GM18505 (cell line): ENCODE data around the gene IMP4.

Experiments used
- ATAC-seq: cut with Tn5 transposase; IDR thresholded peaks from one replicate; pipeline ENCODE4 v1.9.1; 2021; ENCODE audit not compliant: unreplicated experiment
- POLR2A ChIP-seq: IDR thresholded peaks from 4 replicates; pipeline ENCODE4 v1.6.1; 2011; ENCODE audit warnings: borderline replicate concordance; ENCODE audit not compliant: insufficient read depth, insufficient read length; ENCODE audit errors: extremely low read depth

Gene IMP4

DNA sequence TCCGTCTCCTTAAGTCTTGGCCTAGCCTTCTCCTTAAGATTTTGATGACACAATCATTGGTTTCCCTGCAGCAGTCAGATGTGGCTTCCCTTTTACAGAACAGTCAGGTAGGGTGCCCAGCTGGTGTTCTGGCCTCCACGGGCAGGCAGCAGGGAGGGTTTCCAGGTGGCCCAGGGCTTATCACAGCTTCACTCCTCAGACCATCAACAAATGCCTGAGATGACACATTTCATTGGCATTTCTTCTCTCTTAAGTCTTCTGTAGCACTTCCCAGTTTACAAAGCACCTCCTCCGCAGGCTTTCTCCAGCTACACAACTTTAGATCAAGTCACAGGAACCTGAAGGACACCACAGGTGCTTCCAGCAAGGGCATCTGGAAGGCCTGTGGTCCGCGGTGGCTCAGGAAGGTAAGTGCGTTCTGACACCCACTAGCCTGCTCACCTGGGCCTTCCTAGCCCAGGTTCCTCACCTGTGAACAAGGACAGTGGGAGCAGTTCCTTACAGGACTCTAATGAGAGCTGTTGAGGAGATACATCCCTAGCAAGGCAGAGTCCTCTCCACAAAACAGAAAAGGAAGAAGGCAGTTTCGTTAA is 50.7 kb downstream of the IMP4 start:
- TF ChIP-seq POLR2A = no peak
- no peak for ATAC-seq
